GM21576 (cell line): ENCODE measurements around the gene CSAG3.

ENCODE experiments used
- ATAC-seq: cut with Tn5 transposase; IDR thresholded peaks from one replicate; pipeline ENCODE4 v1.9.1; 2021; ENCODE audit warnings: mild to moderate bottlenecking, moderate library complexity; ENCODE audit not compliant: unreplicated experiment

The CSAG3 gene

GRCh38 chrX:152806035-152806434 lies 47.0 kb downstream of the CSAG3 start:
- ATAC-seq = no peak
